HCEC 1CT (cell line): ENCODE measurements around the gene CCDC12.

Source experiments
- DNase-seq: peaks from one replicate; pipeline ENCODE4 v3.0.0-alpha.2; 2017

The CCDC12 gene

DNA sequence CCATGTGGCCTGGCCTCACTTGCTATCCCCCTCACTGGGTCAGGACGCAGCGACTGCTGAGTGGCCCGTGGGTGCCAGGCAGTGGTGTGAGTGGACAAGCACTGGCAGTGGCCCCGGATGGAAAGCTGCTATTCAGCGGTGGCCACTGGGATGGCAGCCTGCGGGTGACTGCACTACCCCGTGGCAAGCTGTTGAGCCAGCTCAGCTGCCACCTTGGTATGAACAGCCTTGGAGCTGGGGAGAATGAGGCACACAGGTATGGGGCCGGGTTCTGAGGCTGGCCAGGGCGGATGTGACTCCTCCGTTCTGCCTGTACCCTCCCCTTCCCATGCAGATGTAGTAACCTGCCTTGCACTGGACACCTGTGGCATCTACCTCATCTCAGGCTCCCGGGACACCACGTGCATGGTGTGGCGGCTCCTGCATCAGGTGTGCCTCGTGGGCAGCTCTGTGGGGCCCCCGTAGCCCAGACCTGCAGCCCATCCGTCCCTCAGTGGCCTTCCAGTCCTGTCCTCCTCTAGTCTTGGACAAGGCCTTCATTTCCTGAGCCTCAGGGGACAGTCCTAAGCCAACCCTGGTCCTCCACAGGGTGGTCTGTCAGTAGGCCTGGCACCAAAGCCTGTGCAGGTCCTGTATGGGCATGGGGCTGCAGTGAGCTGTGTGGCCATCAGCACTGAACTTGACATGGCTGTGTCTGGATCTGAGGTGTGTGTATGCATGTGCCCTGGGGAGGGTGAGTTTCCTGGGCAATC lies 31.1 kb upstream of the CCDC12 start:
- DNase-seq, result no peak

DNA sequence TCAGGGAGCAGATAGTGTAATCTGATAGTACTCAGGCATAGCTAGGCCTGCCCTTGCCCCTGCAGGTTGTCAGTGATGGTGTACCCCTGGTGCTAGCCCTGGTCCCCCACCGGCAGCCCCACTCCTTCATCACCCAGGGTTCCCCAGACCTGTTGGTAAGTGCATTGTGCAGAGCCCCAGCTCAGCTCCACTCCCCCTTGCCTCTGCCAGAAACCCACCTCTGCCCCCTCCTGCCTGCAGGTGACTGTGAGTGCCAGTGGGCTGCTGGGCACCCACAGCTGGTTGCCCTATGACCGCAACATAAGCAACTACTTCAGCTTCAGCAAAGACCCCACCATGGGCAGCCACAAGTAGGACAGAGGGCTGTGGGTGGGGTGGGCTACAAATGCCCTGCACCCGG lies 30.5 kb upstream of the CCDC12 start:
- no peak for DNase-seq

DNA sequence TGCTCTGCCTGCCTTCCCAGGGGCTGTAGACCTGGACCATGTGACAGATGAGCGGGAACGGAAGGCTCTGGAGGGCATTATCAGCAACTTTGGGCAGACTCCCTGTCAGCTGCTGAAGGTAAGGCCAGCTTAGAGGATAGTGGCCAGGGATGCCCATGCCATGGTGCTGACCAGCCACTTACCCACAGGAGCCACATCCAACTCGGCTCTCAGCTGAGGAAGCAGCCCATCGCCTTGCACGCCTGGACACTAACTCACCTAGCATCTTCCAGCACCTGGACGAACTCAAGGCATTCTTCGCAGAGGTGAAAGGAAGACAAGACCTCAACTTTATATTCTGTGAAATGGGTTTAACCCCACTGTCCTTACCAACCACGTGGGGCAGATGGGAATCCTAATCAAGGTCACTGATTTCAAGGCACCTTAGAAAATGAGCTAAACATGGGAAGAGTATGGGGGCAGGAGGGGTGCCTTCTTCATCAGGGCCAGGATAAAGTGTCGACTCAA lies 29.7 kb upstream of the CCDC12 start:
- no peak for DNase-seq

DNA sequence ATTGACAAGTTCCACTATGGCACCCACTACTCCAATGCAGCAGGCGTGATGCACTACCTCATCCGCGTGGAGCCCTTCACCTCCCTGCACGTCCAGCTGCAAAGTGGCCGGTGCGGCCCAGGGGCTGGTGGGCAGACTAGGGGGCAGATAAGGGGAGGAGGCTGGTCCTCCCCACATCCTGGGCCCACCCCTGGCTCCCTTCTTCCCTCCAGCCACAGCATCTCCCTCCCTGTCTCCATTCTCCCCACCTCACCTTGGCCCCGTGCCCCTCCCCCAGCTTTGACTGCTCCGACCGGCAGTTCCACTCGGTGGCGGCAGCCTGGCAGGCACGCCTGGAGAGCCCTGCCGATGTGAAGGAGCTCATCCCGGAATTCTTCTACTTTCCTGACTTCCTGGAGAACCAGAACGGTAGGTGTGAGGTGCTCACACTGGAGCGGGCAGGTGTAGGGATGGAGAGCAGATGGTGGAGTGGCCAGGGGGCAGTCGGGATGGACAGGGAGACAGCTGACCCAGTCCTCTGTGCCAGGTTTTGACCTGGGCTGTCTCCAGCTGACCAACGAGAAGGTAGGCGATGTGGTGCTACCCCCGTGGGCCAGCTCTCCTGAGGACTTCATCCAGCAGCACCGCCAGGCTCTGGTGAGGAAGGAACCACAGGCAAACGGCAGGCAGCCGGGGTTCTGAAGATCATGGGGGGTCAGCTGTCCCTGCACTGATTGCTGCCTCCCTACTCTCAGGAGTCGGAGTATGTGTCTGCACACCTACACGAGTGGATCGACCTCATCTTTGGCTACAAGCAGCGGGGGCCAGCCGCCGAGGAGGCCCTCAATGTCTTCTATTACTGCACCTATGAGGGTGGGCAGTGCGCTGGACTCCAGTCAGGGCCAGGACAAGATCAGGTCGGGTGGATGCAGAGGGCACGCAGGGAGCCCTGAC lies 28.9 kb upstream of the CCDC12 start:
- no peak for DNase-seq

DNA sequence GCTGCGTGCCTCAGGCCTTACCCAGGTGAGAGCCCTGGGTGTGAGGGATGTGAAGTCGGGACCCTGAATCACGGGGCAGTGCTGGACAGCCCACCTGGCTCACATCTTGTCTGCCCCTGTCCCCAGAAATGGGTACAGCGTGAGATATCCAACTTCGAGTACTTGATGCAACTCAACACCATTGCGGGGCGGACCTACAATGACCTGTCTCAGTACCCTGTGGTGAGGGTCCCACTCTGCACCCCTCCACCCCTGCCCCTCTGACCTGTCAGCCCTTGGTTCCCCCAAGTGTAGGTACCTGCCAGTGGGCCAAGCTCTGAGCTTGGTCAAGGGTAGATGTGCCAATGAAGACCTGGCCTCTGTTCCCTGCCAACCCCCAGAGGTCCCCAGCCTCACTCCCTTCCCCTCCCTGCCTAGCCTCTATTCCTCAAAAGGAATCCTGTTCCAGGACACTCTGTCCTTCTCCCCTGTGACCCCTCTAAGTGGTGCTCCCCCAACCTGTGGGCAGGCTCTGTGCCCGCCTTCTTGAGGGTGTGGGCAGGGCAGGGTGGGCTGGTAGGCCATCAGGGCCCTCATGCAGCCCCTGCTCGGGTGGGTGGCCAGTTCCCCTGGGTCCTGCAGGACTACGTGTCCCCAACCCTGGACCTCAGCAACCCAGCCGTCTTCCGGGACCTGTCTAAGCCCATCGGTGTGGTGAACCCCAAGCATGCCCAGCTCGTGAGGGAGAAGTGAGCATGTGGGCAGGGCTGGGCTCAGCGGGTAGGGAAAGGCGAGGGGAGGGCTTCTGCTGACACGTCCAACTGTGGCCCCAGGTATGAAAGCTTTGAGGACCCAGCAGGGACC lies 28.0 kb upstream of the CCDC12 start:
- DNase-seq, result no peak

DNA sequence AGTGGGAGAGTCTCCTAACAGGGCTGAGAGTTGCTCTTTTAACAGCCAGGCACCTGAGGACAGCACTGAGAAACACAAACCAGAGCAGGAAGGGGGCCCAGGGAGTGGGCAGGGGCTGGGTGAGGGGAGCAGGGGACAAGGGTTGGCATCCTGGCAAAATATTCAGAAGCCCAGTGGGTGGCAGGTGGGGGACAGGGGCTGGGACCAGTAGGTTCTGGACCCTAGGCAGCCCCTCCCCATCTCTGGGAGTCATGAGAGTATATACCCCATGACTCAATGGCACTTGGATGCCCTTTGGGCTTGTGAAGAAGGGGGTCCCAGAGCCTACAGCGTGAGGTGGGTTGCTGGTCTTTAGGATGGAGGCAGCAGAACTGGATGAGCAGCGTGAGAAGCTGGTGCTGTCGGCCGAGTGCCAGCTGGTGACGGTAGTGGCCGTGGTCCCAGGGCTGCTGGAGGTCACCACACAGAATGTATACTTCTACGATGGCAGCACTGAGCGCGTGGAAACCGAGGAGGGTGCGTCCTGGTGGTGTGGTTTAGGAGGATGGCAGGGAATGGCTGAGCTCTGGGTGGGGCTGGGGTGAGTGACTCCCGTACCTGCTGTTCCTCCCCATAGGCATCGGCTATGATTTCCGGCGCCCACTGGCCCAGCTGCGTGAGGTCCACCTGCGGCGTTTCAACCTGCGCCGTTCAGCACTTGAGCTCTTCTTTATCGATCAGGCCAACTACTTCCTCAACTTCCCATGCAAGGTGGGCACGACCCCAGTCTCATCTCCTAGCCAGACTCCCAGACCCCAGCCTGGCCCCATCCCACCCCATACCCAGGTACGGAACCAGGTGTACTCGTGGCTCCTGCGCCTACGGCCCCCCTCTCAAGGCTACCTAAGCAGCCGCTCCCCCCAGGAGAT lies 27.2 kb upstream of the CCDC12 start:
- DNase-seq, result no peak

DNA sequence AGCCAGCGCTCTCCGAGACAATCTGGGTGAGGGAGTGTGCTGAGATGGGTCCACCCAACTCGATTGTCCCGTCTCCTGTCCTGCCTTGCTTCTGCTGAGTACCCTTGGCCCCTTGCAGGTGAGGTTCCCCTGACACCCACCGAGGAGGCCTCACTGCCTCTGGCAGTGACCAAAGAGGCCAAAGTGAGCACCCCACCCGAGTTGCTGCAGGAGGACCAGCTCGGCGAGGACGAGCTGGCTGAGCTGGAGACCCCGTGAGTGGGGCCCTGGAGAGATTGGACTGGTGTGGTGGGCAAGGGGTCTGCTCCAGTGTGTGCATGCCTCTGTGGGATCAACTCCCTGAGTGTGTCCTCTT lies 26.5 kb upstream of the CCDC12 start:
- DNase-seq, result no peak

DNA sequence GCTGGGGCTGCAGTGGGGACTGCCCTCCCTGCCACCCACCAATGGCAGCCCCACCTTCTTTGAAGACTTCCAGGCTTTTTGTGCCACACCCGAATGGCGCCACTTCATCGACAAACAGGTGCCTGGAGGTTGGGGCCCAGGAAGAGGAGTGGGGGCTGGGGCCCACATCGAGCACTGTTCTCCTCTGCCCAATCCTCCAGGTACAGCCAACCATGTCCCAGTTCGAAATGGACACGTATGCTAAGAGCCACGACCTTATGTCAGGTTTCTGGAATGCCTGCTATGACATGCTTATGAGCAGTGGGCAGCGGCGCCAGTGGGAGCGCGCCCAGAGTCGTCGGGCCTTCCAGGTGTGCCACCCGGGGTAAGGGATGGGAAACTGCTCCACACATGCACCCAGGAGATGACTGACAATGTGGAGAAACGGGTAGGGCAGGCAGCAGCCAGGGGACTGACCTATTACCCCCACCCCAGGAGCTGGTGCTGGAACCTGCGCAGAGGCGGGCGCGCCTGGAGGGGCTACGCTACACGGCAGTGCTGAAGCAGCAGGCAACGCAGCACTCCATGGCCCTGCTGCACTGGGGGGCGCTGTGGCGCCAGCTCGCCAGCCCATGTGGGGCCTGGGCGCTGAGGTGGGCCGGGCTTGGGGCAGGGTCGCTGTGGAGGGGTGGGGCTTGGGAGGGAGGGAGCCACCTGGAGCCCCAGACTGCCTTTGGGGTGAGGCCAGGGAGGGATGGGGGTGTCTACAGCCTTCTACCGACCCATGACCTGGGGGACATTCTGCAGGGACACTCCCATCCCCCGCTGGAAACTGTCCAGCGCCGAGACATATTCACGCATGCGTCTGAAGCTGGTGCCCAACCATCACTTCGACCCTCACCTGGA lies 25.9 kb upstream of the CCDC12 start:
- no peak for DNase-seq

DNA sequence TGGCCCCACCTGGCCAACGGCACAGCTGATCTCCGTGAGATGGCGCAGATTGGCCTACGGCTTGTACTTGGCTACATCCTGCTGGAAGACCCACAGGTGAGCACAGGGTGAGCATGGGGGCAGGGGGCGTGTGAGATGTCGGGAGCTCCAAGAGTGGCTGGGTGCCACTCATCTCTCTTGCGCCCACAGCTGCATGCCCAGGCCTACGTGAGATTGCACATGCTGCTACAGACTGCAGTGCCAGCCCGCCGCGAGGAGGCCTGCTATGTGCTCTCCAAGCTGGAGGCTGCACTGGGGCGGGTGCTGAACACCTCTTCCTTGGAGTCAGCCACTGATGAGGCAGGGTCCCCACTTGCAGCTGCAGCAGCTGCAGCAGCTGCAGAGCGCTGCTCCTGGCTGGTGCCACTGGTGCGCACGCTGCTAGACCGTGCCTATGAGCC lies 25.2 kb upstream of the CCDC12 start:
- DNase-seq, result no peak

DNA sequence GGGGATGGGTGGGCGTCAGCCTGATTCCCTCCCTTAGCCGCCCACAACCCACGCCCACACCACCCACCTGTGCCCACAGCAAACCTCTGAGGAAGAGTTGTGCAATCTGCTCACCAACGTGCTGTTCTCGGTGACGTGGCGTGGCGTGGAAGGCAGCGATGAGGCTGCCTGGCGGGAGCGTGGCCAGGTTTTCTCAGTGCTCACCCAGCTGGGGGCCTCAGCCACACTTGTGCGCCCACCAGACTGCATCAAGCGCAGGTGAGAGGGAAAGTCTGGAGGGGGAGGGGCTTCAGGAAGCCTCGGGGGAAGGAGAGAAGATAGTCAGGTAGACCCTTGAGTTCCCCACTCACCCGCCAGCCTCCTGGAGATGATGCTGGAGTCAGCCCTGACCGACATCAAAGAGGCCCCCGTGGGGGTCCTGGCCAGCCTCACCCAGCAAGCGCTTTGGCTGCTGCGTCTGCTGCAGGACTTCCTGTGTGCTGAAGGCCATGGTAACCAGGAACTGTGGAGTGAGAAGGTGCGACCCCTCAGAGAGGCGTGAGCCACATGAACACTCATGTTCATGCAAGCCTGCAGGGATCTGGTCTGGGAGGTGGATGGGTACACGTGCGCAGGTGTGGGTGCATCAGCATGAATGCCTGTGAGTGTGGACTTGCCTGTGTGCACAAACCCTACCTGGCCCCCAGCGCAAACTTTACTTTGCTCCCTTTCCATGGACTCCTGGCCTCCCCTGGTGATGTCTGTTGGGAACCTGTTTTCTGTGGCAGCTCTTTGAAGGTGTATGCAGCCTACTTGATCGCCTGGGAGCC lies 24.6 kb upstream of the CCDC12 start:
- no peak for DNase-seq

DNA sequence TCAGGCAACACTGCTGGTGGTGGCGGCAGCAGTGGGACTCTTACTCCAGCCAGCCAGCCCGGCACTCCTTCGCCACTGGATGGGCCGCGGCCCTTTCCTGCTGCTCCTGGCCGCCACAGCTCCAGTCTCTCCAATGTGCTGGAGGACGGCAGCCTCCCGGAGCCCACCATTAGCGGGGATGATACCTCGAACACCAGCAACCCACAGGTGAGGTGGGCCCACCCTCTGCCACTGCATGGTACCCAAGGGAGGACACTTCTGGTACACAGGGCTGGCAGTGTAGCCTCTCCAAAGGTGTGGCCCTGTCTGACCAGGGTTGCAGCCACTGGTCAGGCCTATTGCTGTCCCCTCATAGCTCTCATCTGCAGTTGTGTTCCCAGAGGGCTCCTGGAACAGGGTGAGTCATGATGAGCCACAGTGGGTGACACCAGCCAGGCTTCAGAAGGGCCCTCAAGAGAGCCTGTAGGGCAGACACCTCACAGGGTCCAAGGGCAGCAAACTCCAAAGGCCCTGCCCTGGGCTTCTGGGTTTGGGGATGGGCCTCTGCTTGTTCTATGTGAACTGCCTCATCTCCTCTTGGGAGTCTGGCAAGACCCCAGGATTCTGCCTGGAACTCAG lies 23.8 kb upstream of the CCDC12 start:
- DNase-seq, result peak; percentile 16

DNA sequence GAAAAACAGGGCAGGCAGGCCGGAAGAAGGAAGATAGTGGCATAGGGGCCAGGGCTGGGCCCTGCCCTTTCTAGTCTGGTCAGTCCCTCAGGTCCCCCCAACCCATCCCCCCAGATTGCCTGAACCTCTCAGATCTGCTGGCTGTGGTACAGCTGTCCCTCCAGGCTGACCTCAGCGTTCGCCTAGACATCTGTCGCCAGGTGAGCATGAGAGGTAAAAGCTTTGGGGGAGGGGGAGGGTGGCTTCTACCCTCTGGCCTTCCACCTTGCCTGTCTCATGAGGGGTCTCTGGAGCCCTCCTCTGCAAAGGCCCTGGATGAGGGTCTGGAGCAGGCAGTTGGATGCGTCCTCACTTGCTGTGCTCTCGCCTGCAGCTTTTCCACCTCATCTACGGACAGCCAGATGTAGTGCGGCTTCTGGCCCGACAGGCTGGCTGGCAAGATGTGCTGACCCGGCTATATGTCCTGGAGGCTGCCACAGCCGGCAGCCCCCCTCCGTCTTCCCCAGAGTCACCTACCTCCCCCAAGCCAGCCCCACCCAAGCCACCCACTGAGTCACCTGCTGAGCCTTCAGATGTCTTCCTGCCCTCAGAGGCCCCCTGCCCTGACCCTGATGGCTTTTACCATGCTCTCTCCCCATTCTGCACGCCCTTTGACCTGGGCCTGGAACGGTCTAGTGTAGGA lies 23.1 kb upstream of the CCDC12 start:
- no peak for DNase-seq

DNA sequence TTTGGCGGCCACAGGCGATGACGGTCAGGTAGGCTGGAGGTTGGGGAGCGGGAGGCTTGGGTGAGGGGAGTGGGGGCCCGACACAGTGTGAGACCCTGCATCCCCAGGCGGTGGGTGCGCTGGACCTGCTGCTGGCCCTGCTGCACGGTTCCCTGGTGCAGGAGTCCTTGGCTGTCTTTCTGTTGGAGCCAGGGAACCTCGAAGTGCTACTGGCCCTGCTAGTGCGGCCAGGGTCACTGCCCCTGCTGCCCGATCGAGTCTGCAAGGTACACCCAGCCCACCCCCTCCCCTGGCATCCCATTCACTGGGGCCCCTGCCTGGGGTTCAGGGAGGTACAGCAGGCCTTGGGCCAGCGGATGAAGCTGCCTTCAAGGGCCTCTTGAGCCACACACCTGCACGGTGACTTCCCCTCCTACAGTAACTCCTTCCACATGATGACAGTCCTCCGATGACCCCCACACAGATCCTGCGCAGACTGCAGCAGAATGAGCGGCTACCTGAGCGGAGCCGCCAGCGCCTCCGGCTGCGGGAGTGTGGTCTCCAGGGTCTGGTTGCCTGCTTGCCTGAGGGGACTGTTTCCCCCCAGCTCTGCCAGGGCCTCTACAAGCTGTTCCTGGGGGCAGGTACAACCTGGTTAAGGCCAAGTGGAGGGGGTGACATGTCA lies 22.4 kb upstream of the CCDC12 start:
- DNase-seq, result no peak

DNA sequence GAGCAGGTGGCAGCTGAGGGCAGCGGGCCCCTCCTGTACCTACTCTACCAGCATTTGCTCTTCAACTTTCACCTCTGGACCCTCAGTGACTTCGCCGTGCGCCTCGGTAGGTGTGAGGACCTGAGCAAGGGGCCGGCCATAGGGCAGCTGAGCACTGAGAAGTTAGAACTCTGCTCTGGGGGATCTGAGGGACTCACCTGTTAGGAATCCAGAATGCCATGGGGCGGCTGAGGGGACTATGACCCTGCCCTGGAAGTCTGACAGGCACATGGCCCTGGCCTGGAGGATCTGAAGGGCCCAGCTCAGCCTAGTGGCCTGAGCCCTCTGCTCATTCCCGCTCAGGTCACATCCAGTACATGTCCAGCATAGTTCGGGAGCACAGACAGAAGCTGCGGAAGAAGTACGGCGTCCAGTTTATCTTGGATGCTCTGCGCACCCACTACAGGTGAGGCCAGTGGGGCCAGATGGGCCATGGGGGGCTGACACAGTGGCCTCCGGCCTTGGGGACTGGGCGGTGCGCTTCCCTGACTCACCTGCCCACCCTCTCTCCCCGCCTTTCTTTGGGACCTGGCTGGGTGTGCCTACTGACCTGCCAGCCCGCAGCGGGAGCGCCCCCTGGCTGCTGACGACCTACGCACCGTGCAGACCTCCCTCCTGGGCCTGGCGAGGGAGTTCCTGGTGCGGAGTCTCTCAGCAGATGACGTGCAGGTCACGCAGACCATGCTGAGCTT lies 21.7 kb upstream of the CCDC12 start:
- DNase-seq, result peak; percentile 8

DNA sequence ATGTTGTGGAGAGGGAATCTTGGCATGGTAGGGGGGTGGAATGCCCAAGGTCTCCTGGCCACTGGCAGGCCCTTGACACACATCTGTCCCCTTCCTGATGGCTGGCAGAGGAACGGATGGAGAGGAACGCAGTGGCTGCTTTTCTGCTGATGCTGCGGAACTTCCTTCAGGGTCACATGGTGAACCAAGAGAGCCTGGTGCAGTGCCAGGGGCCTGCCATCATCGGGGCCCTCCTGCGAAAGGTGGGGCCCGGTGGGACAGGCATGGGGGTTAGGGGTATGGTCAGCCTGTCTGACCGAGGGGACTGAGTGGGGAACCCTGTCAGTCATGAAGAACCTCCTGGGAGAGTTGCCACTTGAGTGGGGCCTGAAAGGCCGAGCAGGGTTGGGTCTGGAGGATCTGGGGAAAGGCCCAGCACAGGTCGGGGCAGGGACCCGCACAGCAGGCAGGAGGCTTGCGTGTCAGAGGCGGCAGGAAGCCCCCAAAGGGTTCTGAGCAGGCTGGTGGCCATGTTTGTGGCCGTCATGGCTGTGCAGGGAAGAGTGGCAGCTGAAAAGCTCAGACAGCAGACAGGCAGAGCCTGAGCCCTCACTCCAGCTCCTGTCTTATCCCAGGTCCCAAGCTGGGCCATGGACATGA lies 21.0 kb upstream of the CCDC12 start:
- no peak for DNase-seq

DNA sequence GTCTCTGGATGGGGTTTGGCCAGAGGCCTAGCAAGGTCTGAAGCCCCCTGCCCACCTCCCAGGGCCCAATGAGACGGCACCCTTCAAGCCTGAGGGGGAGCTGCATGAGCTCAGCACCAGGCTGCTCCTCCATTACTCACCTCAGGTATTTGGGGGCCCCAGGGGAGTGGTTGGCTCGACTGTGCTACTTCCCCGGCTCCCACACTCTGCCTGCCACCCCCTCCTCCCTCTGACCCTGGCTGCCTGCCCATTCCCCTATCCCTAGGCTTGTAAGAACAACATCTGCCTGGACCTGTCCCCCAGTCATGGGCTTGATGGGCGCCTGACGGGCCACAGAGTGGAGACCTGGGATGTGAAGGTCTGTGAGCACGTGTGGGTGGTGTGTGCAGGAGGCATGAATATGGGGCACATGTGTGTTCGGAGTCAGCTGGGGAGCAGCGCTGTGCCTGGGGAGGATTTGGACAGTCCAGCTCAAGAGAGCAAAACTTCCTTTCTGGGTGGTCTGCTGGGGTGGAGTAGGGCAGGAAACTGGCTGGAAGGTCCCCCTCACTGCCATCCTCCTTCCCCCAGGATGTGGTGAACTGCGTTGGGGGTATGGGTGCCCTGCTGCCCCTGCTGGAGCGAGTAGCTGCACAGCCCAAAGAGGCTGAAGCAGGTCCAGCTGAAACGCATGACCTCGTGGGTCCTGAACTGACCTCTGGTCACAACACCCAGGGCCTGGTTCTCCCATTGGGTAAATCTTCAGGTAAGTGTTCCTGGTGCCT lies 20.3 kb upstream of the CCDC12 start:
- DNase-seq, result no peak
